EH (cell line): Measurements from ENCODE around the gene MCCC2.
A peak's percentile ranks its signal among the peaks of the same experiment; 100 is the strongest.
"Not testable (repeated sequence)": the region's sequence is repeated elsewhere in the genome, so short reads cannot be mapped to it uniquely, and the experiment has no call there.

ENCODE experiments used
- DNase-seq: peaks from one replicate; pipeline ENCODE4 v3.0.0-alpha.2; 2015; ENCODE audit warnings: low read depth

The MCCC2 gene

GRCh38 chr5:71597001-71597400 is 9.9 kb downstream of the MCCC2 start:
- no peak for DNase-seq

- DNase-seq, result no peak
Measured at GRCh38 chr5:71600783-71601182, 13.6 kb downstream of the MCCC2 start.

- peak; percentile 96 for DNase-seq
Measured at GRCh38 chr5:71601222-71602026, 14.3 kb downstream of the MCCC2 start.

GRCh38 chr5:71609916-71610315 is 22.8 kb downstream of the MCCC2 start:
- not testable (repeated sequence) for DNase-seq

- no peak for DNase-seq
Measured at GRCh38 chr5:71615809-71616208, 28.7 kb downstream of the MCCC2 start.

- DNase-seq, result no peak
Measured at GRCh38 chr5:71620630-71621029, 33.5 kb downstream of the MCCC2 start.

DNA sequence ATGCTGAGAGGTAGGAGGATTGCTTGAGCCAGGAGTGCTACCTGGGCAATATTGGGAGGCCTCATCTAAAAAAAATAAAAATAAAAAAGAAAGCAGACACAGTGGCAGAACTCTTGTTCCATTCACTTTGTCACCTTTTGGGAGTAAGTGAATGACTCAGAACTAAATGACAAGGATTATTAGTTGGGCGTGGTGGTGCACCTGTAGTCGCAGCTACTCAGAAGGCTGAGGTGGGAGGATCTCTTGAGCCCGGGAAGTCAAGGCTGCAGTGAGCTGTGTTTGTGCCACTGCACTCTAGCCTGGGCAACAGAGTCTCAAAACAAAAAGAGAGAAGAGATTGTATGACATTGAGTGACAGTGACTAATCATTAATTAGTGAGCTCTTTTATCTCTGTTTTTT is 34.1 kb downstream of the MCCC2 start:
- DNase-seq, result no peak

- DNase-seq, result no peak
Measured at GRCh38 chr5:71621741-71622140, 34.6 kb downstream of the MCCC2 start.

GRCh38 chr5:71623221-71623794 is 36.2 kb downstream of the MCCC2 start:
- DNase-seq, result no peak

GRCh38 chr5:71629950-71630349 is 42.8 kb downstream of the MCCC2 start:
- DNase-seq, result no peak

DNA sequence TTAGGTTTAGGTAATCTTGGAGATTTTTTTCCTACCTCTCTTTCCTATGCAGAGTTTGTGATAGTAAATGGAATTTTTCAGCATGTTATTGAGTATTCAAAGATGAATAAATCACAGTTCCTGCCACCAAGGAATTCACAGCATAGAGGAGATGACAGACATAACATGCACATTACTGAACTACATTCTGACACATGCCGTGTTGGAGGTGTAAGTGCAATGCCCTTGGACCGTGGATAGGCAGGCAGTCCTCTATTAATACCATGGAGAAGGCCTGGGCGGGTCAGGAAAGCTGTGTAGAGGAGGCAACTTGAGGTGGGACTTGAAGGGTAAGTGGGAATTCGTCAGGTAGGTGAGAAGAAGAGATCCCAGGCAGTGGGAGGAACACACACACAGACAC is 43.9 kb downstream of the MCCC2 start:
- DNase-seq, result no peak

DNA sequence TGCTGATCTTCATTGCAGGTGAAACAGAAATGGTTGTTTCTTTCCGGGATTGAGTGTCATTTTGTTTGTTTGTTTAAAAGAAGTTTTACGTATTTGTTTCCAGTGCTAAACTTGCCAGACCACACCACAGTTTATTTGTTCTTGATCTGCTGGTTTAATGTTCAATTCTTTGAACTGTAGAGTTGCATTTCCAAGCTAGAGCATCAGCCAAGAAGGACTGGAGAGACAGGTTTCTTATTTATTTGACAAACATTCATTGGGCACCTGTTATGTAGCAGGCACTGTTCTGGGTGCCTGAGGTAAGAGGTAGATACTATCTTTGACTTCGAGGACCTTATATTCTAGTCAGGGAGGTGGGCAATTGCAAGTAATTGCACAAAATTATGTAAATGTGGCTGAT is 45.0 kb downstream of the MCCC2 start:
- no peak for DNase-seq

- no peak for DNase-seq
Measured at GRCh38 chr5:71633255-71634155, 46.4 kb downstream of the MCCC2 start.

GRCh38 chr5:71637133-71637532 is 50.0 kb downstream of the MCCC2 start:
- DNase-seq, result no peak

- DNase-seq, result no peak
Measured at GRCh38 chr5:71640408-71640807, 53.3 kb downstream of the MCCC2 start.

GRCh38 chr5:71645030-71645429 is 57.9 kb downstream of the MCCC2 start:
- no peak for DNase-seq

- not testable (repeated sequence) for DNase-seq
Measured at GRCh38 chr5:71650940-71651339, 63.8 kb downstream of the MCCC2 start.

DNA sequence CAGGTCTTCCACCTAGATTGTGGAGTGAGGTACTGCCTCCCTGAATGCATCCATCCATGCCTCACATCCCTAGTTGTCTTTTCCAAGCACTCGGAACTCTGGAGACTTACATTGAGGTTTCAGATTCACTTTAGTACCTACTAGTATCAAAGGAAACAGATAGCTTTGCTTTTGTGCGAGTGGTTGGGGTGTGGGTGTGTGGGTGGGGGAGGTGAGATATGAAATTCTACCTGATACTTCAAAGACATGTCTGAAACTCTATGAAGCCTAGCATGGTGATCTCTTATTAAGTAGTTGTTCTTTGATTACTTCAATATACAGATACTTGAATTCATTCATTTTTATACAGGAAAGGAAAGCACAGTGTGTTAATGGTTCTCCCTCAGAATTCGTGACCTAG is 64.4 kb downstream of the MCCC2 start:
- DNase-seq, result no peak

GRCh38 chr5:71652349-71652748 is 65.2 kb downstream of the MCCC2 start:
- DNase-seq, result no peak

- DNase-seq, result no peak
Measured at GRCh38 chr5:71652803-71653543, 65.8 kb downstream of the MCCC2 start.

GRCh38 chr5:71658916-71659662 is 71.9 kb downstream of the MCCC2 start:
- DNase-seq, result no peak
